Measurements from ENCODE around the gene MYLK2.

- peak; percentile 72 for TF ChIP-seq CTCF (IDR thresholded peaks at IDR 0.05)
- TF ChIP-seq ZFX (IDR thresholded peaks at IDR 0.05; ENCODE audit: borderline replicate concordance) = no peak
Measured at GRCh38 chr20:31846793-31847138, 27.6 kb downstream of the MYLK2 start.

All from 22Rv1 (cell line).